ENCODE data around the gene SFN. TPM values are rescaled to one million over a fixed set of nuclear protein-coding genes. Genes with fewer than 3 reads are reported as not detected.
A peak's percentile ranks its signal among the peaks of the same experiment; 100 is the strongest.

Gene SFN
- polyA plus RNA-seq, 1 experiment: 0.10 TPM

DNA sequence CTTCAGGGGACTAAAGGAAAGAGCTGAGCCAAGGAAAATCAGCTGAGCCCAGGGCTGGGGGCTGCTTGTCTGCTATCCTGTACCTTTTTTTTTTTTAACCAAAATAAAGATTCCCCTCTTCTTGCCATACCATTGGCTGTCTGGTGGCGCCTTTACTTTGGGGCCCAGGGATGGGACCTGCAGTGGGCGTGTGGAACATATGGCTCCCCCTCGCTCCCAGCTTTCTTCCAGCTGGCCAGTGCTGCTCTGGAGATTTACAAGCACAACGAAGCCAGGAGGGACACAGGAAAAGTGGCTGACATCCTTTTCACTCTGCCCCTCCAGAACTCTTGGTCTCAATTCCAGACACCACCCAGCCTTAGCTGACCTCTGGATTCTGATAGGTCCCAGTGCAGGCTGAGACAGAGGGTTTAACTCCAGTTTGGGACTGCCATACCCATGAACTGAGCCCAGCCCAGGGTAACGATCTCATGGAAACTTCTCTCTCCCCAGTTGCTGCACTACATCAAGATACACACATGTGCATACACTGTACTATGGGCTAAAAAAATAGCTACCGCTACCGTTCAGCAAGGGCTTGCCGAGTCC, 5.4 kb upstream of the SFN start:
- no peak overlapping the region for H3K27ac ChIP-seq (ENCODE audit: low read depth, low read length)
- H3K4me3 ChIP-seq (ENCODE audit: low read depth, low read length): no peak overlapping the region
- H3K9me3 ChIP-seq (ENCODE audit: control insufficient read depth, insufficient read depth, low read length): no peaks in the 10 kb centered on the region
- ChIA-PET CTCF (interaction anchor here (0.5 to 0.9 kb wide), 2 partner anchors 8 to 19 kb away, joined by 4 to 8 read pairs; no protein-coding TSS in a partner anchor), POLR2A (interaction anchor here (0.7 to 1.1 kb wide), 2 partner anchors 9 to 16 kb away, joined by 3 to 5 read pairs; no protein-coding TSS in a partner anchor)
- DNase-seq (ENCODE audit: low read depth, low spot score): no peak
- TF ChIP-seq CTCF (IDR thresholded peaks at IDR 0.05; ENCODE audit: low read depth, low read length): no peak
- H3K27me3 ChIP-seq (ENCODE audit: control insufficient read depth, insufficient read depth, low read length): no peaks in the 10 kb centered on the region

GRCh38 chr1:26858160-26858559, 4.8 kb upstream of the SFN start:
- Histone ChIP-seq H3K4me3 (ENCODE audit: low read depth, low read length) (no peak overlapping the region), H3K27ac (ENCODE audit: low read depth, low read length) (no peak overlapping the region), H3K9me3 (ENCODE audit: control insufficient read depth, insufficient read depth, low read length) (no peaks in the 10 kb centered on the region), H3K27me3 (ENCODE audit: control insufficient read depth, insufficient read depth, low read length) (no peaks in the 10 kb centered on the region)
- POLR2A ChIA-PET: interaction anchor here (1.1 kb wide), 1 partner anchor 15 kb away, joined by 3 read pairs; no protein-coding TSS in a partner anchor
- TF ChIP-seq CTCF (IDR thresholded peaks at IDR 0.05; ENCODE audit: low read depth, low read length): no peak
- CTCF ChIA-PET: interaction anchor here (0.8 to 1.5 kb wide), 4 partner anchors 8 to 319 kb away, joined by 3 to 5 read pairs (median 4); no protein-coding TSS in a partner anchor
- no peak for DNase-seq (ENCODE audit: low read depth, low spot score)

GRCh38 chr1:26858891-26859640, 3.9 kb upstream of the SFN start:
- TF ChIP-seq CTCF (IDR thresholded peaks at IDR 0.05; ENCODE audit: low read depth, low read length): no peak
- DNase-seq (ENCODE audit: low read depth, low spot score): no peak
- H3K4me3 ChIP-seq (ENCODE audit: low read depth, low read length): no peak overlapping the region
- ChIA-PET CTCF (interaction anchor here (0.7 to 2.3 kb wide), 6 partner anchors 8 to 370 kb away, joined by 3 to 12 read pairs (median 4); no protein-coding TSS in a partner anchor), POLR2A (interaction anchor here (1.0 kb wide), 1 partner anchor 10 kb away, joined by 5 read pairs; no protein-coding TSS in a partner anchor)
- H3K9me3 ChIP-seq (ENCODE audit: control insufficient read depth, insufficient read depth, low read length): no peaks in the 10 kb centered on the region
- no peaks in the 10 kb centered on the region for H3K27me3 ChIP-seq (ENCODE audit: control insufficient read depth, insufficient read depth, low read length)
- no peak overlapping the region for H3K27ac ChIP-seq (ENCODE audit: low read depth, low read length)

DNA sequence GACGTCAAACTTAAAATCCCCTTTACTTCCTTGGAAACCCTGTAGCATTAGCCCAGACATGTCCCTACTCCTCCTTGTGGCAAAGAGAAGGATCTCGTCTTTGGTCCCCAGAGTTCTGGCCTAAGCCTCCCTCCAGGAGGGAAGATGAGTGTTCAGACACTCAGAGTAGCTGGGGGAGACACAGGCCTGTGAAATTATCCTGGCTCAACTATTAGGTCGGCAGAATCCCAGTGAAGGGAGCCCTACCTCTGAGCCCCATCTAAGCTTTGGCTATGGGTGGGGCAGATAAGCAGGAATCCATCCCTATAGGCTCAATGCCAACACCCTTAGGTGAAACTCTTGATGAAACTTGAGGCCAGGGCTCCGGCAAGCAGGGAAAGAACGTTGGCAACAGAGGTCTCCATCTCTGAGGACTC, 1.7 kb upstream of the SFN start:
- H3K27me3 ChIP-seq (ENCODE audit: control insufficient read depth, insufficient read depth, low read length): no peaks in the 10 kb centered on the region
- no peaks in the 10 kb centered on the region for H3K9me3 ChIP-seq (ENCODE audit: control insufficient read depth, insufficient read depth, low read length)
- no peak overlapping the region for H3K4me3 ChIP-seq (ENCODE audit: low read depth, low read length)
- H3K27ac ChIP-seq (ENCODE audit: low read depth, low read length): peak overlapping the region; percentile 21
- POLR2A ChIA-PET: no interaction called here
- CTCF ChIA-PET: interaction anchor here (0.9 to 1.3 kb wide), 3 partner anchors 26 to 259 kb away, joined by 3 to 5 read pairs (median 3); no protein-coding TSS in a partner anchor
- DNase-seq (ENCODE audit: low read depth, low spot score): no peak
- peak; percentile 37 for TF ChIP-seq CTCF (IDR thresholded peaks at IDR 0.05; ENCODE audit: low read depth, low read length)
